HG02973 (cell line): ENCODE measurements around the gene GCN1.

ENCODE experiments used
- ATAC-seq: cut with Tn5 transposase; IDR thresholded peaks from one replicate; pipeline ENCODE4 v1.9.1; 2021; ENCODE audit warnings: moderate library complexity; ENCODE audit not compliant: unreplicated experiment

GCN1 gene

DNA sequence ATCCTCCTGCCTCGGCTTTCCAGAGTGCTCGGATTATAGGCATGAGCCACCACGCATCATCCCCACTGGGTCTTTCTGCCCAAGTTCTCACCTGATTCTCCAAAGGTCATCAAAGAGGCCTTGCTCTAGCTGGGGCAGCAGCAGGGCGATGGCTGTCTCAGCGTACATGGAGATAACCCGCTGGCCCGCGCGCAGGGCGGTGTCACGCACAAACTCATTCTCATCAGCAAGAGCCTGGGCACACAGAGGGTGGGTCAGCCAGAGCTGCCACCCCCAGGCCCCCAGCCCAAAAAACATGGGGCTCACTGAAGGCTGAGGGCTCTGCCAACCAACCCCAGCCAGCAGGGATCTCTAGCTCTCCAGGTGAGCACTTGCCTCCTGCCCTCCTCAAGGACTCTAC, 50.3 kb downstream of the GCN1 start:
- no peak for ATAC-seq

DNA sequence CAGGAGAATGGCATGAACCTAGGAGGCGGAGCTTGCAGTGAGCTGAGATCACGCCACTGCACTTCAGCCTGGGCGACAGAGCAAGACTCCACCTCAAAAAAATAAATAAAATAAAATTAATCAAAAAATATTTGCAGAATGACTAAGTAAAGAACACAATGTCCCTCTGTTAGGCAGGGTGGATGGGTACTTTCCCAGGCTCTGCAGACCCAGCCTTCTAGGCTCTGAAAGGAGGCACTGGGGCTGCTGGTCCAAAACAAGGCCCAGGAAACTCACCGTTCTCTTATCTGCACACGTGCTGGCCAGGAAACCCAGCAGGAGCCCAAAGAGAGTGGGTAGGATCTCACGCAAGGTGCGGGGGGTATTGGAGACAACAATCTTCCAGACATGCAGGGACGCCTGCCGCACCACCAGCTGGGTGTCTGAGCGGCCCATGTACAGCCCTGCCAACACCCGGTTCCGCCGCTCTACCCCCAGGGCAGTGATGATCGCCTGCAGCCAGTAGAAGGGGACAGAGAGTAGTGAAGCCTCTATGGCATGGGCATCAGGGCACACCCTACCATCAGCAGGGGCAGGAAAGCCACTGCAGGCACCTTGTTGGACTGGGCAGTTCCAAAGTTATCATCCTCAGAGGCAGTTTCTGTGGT, 52.2 kb downstream of the GCN1 start:
- ATAC-seq: no peak

DNA sequence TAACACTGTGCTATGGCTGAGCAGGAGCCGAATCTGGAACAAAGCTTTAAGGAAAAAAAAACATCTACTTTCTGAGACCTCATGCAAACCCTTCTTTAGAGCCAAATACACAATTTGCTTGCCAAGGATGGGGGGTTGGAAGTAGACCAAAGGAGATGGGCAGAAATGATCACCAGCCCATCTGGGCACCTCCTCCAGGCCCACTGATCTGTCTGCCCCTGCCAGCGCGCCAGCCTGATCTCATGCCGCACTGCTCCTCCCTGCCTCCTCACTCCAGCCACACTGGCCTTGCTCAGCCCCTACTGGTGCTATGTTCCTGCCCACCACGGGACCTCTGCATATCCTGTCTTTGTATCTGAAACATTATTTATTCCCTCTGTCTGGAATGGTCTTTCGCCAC, 53.2 kb downstream of the GCN1 start:
- no peak for ATAC-seq

DNA sequence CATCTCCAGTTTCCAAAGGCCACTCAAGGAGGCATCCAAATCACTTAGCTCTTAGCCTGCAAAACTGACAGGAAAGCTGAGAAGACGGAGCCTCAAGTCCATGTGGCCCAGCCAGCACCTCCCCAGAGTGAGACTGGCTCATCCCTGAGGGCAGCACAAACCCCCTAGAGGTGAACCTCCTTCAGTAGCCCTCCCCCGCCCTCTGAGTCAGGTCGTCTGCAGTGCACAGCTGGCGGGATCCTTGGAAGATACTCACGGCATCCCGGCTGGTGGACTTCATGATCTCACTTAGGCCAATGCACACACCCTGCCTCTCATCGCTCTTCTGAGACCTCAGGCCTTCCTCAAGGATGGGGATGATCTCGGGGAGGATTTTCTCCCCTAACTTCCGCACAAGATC, 53.9 kb downstream of the GCN1 start:
- ATAC-seq: no peak

DNA sequence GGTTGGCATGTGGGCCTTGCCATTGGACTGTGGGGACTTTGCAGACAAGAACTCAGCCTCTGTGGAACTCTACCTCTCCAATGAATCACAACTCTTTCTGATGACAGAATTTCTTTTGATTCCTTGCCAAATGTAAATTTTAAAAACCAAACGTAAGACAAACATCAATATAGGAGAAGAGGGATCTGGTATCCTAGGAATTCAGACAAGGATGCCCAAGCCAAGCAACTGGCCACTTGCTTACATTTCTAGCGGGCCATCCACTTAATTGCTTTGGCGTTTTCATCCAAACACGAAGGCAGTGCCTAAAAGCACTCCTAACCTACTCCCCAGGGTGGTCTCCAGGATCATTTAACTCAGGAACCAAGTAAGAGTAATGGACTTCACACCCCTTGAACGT, 54.6 kb downstream of the GCN1 start:
- no peak for ATAC-seq

DNA sequence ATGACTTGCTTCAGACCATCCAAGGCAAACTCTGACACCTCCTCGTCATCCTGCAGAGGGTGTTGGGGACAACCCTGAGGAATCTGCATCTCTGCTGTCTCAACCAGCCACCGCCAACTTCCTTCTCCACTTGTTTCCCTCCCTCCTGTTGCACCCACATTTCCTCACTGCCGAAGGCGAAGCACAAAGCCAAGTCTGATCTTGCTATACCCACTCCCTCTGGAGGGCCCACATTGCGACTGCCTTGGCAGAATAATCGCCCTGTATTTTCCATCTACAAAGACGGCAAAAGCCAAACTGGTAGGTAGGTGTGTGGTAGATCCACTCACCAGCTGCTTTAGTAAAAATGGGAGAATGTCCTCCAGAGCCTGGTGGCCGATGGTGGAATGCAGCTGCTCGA, 56.1 kb downstream of the GCN1 start:
- ATAC-seq: no peak

DNA sequence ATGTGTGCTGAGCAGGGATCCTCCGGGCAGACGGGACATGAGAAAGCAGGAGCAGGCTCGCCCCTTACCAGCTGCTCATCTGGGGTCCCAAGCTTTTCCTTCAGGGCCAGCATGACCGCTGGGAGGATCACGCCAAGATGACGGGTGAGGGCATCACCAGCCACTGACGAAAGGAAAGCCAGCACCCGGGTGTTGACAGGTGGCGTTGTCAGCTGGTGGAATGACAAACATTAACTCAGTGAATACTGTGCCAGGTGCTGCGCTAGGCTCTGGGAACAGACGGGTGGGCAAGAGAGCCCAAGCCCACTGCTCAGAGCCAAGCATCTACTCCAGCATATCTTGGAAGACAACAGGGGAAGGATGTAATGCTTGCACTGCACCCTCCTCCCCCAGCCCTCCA, 56.7 kb downstream of the GCN1 start:
- ATAC-seq: no peak

DNA sequence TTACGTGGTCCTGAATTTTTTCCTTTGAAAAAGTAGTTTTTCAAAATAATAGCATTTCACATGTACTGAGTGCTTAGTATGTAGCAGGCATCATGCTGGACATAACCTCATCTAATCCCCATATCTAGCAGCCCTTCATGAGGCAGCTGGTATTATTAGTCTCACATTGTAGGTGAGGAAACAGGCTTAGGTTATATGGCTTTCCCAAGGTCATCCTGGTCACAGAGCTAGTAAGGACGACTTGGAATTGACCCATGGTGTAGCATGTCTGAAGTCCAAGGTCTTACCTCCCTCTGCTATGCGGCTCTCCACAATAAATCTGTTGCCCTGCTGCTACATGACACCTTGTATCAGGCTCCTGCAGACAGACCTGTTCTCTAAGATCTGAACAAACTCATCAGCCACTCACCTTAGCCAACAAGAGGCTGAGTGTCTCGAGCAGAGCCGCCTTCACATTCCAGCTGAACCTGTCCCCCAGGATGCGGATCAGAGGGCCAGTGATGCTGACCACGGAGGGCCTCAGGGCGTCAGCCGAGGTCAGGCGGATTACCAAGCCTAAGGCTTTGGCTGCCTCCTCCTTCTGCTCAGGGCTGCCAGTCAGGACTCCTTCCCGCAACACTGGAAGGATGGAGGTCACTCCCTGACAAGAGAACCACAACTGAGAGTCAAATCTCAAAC, 58.3 kb downstream of the GCN1 start:
- ATAC-seq: no peak

DNA sequence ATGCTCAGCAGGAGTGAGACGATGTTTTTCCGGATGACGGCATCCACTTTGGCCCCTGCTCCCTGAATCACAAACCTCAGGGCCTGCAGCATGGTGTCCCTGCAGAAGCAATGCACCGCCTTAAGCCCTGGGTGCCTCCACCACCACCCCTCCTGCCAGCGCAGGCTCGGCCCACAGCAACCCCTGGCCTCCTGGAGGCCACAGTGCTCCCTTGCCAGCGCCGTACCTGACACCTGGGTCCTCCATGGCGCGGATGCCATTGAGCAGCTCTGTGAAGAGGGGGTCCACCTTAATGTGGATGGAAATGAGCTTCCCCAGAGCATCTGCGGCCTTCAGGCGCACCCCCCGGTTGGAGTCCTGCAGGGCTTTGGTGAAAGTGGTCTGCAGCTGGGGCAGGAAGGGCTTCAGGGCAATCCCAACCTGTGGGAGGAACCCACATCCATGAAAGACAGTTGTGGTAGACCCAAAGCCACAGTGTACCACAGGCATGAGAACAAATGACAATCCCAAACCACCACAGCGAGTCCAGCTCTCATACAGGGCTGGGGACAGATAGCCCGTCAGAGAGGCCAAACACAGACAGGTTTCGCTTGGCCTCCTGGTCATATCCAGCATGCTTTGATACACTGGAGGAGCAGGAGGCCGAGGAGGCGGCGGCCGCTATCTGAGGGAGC, 60.1 kb downstream of the GCN1 start:
- no peak for ATAC-seq

DNA sequence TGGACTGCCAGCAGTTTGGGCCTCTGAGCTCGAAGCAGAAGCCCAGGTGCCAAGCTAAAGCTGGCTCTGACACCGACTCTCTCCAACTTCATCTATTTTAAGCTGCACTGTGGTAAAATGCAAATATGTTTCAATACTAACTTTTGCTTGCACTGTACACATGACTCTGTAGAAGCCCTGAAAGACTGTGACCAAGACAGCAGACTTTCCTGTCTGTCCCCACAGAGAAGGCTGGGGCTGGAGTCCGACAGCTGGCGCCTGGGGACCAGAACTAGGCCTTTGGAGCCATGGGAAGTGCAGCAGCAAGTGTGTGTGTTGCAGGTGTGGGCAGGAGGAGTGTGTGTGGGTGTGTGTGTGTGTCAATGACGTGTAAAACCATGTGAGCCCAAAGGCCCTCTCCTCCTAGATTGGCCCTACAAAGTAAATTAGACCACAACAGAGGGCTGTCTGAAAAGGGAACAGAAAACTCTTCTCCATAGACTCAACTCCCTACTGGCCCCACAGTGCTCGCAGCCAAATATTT, 61.6 kb downstream of the GCN1 start:
- peak; percentile 89 for ATAC-seq

DNA sequence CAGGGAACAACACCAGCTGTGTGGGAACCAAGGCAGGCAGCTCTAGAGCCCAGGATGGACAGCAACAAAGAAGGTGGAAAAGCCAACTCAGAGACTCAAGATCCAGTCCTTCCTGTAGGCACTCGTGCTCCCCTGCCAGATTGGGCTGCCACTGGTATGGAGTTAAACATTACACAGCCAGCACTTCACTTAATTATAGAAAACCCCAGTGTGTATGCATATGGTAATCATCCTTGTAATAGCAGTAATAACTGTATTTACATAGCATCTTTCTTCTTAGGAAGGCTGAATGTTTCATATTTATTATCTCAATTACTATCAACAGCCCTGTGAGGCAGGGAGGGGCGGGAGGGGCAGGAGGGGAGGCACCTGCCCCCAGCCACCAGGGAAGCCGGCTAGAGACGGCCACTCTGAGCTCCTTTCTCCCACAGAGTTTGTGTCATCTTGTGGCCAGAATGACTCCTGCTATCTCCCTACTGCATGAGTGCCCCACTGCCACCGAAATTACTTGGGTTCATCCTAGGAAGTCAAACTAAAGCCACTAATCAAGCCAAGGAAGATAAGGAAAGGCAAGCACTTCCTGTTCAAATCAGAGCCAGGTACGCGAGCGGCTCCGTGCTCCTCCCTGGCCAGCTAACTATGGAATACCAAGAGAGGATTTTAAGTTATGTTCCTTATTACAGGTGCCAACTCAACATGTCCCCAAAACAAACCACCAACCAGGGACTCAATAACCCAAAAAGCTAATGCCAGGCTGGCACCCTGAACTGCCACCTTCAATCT, 62.3 kb downstream of the GCN1 start:
- ATAC-seq: no peak

DNA sequence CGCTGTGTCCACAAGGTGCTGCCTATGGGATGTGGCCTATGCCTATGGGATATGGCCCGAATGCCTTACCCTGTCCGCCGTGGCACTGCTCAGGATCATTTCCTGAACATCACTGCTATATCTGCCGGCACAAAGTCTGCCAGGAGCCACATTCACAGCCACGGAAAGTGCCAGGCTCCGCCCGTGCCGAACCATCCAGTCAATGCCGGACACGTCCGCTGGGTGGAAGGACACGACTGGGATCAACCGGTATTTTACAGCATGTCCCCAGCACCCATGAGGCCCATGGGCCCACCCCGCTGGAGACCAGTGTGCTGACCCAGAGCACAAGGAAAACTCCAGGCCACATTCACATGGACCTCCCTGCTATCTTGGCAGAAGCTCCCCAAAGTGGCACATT, 63.4 kb downstream of the GCN1 start:
- ATAC-seq: no peak

DNA sequence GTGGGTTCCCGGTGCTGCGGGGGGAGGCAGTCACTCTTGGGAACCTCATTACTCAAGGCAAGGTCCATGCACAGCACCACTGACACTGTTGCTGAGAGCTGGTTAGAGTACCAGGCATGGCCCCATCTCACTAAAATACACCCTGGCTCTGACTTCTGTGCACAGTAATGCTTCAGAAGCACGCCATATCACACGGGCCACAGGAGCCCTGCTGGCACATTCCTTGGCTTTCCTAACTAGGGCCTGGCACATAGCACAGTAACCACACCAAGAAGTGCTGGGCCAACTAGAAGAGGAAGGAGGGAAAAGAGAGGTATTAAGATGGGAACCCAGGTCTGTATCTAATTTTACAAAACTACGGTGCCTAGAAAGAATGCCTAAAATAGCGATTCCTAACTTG, 64.5 kb downstream of the GCN1 start:
- no peak for ATAC-seq

DNA sequence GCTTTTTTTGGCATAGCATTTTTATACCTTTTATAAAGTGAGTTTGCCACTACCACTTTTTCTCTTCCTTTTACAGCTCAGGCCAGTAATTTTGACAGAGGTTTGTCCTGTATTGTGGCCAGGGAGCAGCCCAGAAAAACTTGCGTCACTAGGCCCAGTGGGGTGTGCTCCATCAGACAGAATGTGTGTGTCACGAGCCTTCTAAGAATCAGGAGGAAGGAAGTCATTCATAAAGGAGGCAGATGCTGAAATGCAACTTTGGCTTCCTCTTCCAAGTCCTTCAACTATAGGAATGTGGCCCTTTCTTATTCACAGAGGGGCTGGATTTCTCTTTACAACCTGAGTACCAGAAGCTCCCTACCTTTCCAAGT, 67.9 kb downstream of the GCN1 start:
- no peak for ATAC-seq

DNA sequence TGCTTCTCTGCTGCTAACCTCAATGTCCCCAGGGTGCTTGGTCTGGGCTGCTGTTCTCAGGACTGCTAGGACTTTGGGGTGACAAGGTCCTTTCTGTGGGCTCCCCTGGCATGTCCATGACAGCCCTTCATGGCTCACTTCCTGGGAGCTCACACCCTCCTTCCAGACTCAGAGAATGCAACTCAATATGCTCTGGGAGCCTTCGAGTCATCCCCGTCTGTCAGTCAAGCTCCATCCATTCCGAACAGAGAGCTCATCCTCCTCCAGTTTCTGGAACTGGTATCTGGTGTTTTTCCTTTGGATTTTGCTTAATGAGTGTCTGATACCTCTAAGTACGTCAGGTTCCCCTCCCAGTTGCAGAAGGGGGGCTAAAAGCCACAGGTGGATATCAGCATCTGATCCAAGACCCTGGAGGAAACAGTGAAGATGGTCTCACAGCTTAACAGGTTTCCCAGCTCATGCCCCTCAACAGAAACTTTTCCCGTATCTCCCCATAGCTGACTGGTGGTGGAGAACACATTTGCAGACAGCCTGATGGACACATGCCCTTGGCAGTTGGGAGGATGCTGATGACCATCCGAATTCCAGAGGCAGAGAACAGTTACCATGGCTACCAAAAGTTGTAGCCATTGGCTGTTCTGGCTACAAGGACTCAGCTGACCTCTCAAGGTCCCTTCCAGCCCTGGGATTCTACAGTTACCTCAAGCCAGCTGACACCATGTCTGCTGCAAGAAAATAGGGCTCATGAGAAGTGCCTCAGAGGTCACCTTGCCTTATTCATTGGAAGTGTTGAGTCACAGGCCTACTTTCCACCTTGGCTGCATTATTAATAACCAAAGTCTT, 68.5 kb downstream of the GCN1 start:
- no peak for ATAC-seq

DNA sequence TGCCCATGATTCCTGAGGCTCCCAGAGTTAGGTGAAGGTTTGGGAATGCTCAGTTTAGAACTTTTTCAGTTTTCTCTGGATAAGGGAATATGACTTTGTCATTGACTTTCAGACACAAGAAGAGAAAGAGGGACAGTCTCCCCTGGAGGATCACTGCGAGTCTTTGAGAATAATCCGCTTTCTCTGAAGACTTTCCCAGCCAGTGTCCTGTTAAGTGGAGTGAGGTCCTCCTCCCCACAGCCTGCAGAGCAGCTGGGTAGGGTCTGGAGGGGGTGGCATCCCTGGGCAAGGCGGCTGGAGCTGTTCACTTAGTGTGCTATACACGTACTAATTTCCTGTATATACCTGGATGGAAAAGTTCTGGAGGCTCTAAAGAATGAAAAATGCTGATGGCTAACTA, 69.5 kb downstream of the GCN1 start:
- no peak for ATAC-seq

DNA sequence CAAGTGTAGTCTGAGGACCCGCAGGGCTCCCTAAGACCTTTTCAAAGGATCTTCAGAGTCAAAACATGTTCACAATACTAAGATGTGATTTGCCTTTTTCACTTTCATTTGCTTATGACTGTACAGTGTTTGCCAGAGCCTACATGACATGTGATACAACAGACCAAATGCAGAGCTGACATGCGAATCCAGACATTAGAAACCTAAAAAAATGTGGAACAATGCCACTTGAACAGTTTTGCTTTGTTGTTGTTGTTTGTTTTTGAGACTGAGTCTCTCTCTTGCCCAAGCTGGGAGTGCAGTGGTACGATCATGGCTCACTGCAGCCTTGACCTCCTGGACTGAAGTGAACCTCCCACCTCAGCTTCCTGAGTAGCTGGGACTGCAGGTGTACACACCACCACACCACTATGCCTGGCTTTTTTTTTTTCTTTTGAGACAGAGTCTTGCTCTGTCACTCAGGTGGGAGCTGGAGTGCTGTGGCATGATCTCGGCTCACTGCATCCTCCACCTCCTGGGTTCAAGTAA, 72.7 kb downstream of the GCN1 start:
- peak; percentile 44 for ATAC-seq

DNA sequence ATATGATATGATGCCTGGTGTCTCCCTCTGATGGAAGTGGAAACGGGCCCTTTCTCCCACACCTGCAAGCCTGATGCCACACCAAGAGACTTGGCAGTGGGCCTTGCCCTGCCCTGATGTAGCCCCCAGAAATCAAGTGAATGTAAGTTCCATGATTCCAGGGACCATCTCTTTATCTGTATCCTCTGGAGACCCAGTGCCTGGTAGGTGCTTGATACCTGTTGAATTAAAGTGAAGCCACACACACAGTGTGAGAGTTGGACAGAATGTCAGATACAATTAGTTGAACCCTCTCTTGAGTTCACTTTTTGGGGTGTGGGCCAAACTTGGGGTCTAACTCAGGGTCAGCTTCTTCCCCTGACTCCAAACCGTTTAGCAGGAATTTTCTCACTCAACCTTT, 73.2 kb downstream of the GCN1 start:
- no peak for ATAC-seq

DNA sequence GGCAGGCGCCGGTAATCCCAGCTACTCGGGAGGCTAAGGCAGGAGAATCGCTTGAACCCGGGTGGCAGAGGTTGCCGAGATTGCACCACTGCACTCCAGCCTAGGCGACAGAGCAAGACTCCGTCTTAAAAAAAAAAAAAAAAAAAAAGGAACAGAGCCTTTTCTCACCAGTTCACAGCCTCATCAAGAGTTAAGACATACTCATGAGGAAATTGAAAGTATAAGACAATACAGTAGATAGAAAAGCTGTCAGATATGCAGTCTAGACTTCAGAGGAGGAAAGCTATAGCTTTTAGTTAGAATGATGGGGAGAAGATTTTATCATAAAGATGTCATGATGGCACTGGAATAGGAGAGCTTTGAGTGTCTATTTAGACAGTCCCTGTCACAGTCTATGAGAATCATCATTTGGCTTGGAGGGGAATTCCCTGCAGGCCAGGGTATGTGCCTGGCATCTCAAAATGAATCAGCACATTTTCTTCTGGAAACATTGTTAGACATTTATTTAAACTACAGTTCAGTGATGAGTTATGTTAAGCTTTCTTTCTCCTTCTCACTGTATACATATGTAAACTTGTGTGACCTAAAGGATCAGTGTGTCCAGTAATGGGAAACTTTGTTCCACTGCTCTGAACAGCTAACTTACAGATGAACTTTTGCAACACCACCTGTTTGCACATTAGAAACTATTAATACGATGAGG, 75.1 kb downstream of the GCN1 start:
- peak; percentile 23 for ATAC-seq
